Embryonic facial prominence (tissue), 1 donor: ENCODE data around the gene SPTBN1.
"Not testable (repeated sequence)": the region's sequence is repeated elsewhere in the genome, so short reads cannot be mapped to it uniquely, and the experiment has no call there.

ENCODE experiments used
- DNase-seq: peaks from one replicate; pipeline ENCODE4 v3.0.0-alpha.2; 2016; ENCODE audit errors: extremely low spot score

SPTBN1 gene

GRCh38 chr2:54528311-54528955, 72.3 kb downstream of the SPTBN1 start:
- no peak for DNase-seq

GRCh38 chr2:54529518-54529917, 73.4 kb downstream of the SPTBN1 start:
- not testable (repeated sequence) for DNase-seq

GRCh38 chr2:54529935-54530334, 73.8 kb downstream of the SPTBN1 start:
- no peak for DNase-seq

GRCh38 chr2:54531558-54531957, 75.4 kb downstream of the SPTBN1 start:
- DNase-seq = no peak

GRCh38 chr2:54534221-54534620, 78.1 kb downstream of the SPTBN1 start:
- DNase-seq = no peak

- DNase-seq = no peak
Observed at GRCh38 chr2:54534625-54535024, 78.5 kb downstream of the SPTBN1 start.

- no peak for DNase-seq
Observed at GRCh38 chr2:54535599-54536195, 79.6 kb downstream of the SPTBN1 start.

GRCh38 chr2:54536720-54537119, 80.6 kb downstream of the SPTBN1 start:
- DNase-seq = no peak

GRCh38 chr2:54538537-54538936, 82.4 kb downstream of the SPTBN1 start:
- DNase-seq = no peak

GRCh38 chr2:54539683-54540082, 83.6 kb downstream of the SPTBN1 start:
- DNase-seq = no peak

GRCh38 chr2:54540194-54540593, 84.1 kb downstream of the SPTBN1 start:
- no peak for DNase-seq

GRCh38 chr2:54541995-54542394, 85.9 kb downstream of the SPTBN1 start:
- DNase-seq = no peak

- DNase-seq = no peak
Observed at GRCh38 chr2:54543733-54544396, 87.7 kb downstream of the SPTBN1 start.

- DNase-seq = no peak
Observed at GRCh38 chr2:54545702-54546450, 89.7 kb downstream of the SPTBN1 start.

- DNase-seq = no peak
Observed at GRCh38 chr2:54546518-54546917, 90.4 kb downstream of the SPTBN1 start.

- no peak for DNase-seq
Observed at GRCh38 chr2:54546923-54547720, 91.0 kb downstream of the SPTBN1 start.

- no peak for DNase-seq
Observed at GRCh38 chr2:54549430-54549829, 93.3 kb downstream of the SPTBN1 start.

GRCh38 chr2:54549917-54550518, 93.9 kb downstream of the SPTBN1 start:
- no peak for DNase-seq

GRCh38 chr2:54550547-54550946, 94.4 kb downstream of the SPTBN1 start:
- DNase-seq = no peak

GRCh38 chr2:54551123-54551756, 95.1 kb downstream of the SPTBN1 start:
- DNase-seq = no peak

GRCh38 chr2:54553075-54553474, 96.9 kb downstream of the SPTBN1 start:
- DNase-seq = no peak
